Heart left ventricle (tissue), 16 donors: ENCODE measurements around the gene KCND3. TPM values are rescaled to one million over a fixed set of nuclear protein-coding genes. Genes with fewer than 3 reads are reported as not detected.
A peak's percentile ranks its signal among the peaks of the same experiment; 100 is the strongest.

Experiments used
- ATAC-seq, 4 donors: fragments of 200-7000 bp; cut with Tn5 transposase; one replicate each; pipeline ENCODE4 v1.9.1; 2020 to 2022; ENCODE audit warnings: moderate library complexity in 4 of 4, mild to moderate bottlenecking in 3 of 4, moderate number of reproducible peaks in 1 of 4
- DNase-seq, 5 donors: peaks; one replicate each; pipeline ENCODE4 v3.0.0-alpha.2; 2020
- H3K27ac ChIP-seq, 12 donors: fragments of 200-600 bp; sonication (generic) in 4 of 12; one replicate each; pipeline versions ENCODE4 v1.5.0 to v1.8.0; 2016 to 2022; ENCODE audit warnings: mild to moderate bottlenecking in 2 of 12
- H3K27me3 ChIP-seq, 9 donors: fragments of 200-600 bp; sonication (generic) in 2 of 9; one replicate each; pipeline versions ENCODE4 v1.5.1 to v1.8.0; 2016 to 2022; ENCODE audit warnings: mild to moderate bottlenecking in 3 of 9
- H3K36me3 ChIP-seq, 9 donors: fragments of 200-600 bp; sonication (generic) in 2 of 9; one replicate each; pipeline versions ENCODE4 v1.5.0 to v1.8.0; 2018 to 2022; ENCODE audit warnings: mild to moderate bottlenecking in 2 of 9
- H3K4me1 ChIP-seq, 12 donors: fragments of 200-600 bp; sonication (generic) in 4 of 12; one replicate each; pipeline versions ENCODE4 v1.5.0 to v1.8.0; 2016 to 2022; ENCODE audit warnings: mild to moderate bottlenecking in 3 of 12
- H3K4me3 ChIP-seq, 12 donors: fragments of 200-600 bp; sonication (generic) in 4 of 12; one replicate each; pipeline versions ENCODE4 v1.5.0 to v1.8.0; 2017 to 2022; ENCODE audit warnings: mild to moderate bottlenecking in 9 of 12, moderate library complexity in 4 of 12
- H3K9me3 ChIP-seq, 12 donors: fragments of 200-600 bp; sonication (generic) in 4 of 12; one replicate each; pipeline versions ENCODE4 v1.5.0 to v1.8.0; 2016 to 2022; ENCODE audit warnings: mild to moderate bottlenecking in 1 of 12
- POLR2A ChIP-seq, 2 donors: fragments of 450-650 bp; IDR thresholded peaks; one replicate each; pipeline ENCODE4 v1.6.1; 2017; ENCODE audit warnings: antibody characterized with exemption in 2 of 2, mild to moderate bottlenecking in 2 of 2, moderate library complexity in 2 of 2
- WGBS, 4 donors: extraction: QIAGEN DNeasy Blood & Tissue Kit in 2 of 4; methylation state at CpG; one replicate each; pipeline versions ENCODE4 v1.1.5 to v1.1.7; 2013 to 2018; 5-methylcytosine and 5-hydroxymethylcytosine counted together
- intact Hi-C, 10 donors: fragments of 100-400 bp; cut with DNase I; formaldehyde crosslinking; loops; one replicate each; pipeline versions ENCODE4 v1.11.1 to v1.14.2; 2022
- polyA plus RNA-seq, 2 donors: library from polyadenylated mRNA; stranded (reverse); fragments of 200-250 nt; gene quantifications; one replicate each; pipeline ENCODE4 v1.2.3, GENCODE V29; 2013
- total RNA-seq, 9 donors: library from RNA; depleted of rRNA in 2 of 9; stranded (reverse); fragments of >200 nt in 2 of 9; fragmentation: NEBNext Ultra II Directional in 3 of 9; extraction: Animal tissue kit (Norgen Biotek cat#: 25700) in 3 of 9; gene quantifications; one replicate each; pipeline versions ENCODE4 v1.1.0 to v1.2.4, GENCODE V29; 2016 to 2023
- TF ChIP-seq, protein P1 (sequence below), 12 donors: fragments of 200-600 bp; sonication (generic) in 4 of 12; IDR thresholded peaks; one replicate each; pipeline versions ENCODE4 v1.5.0 to v1.8.0; 2018 to 2022; ENCODE audit warnings: antibody characterized with exemption in 12 of 12, mild to moderate bottlenecking in 5 of 12
- donor health status: ischemic (EF 13 %, LVEDD 7.1; RV severe dilation, severe dysfunction).
- donor health status: healthy with polysubstance abuse.
- donor health status: DM: no; HTN: yes; CAD: no.
- donor health status: DM: no; HTN: no; CAD: no.
- donor health status: ischemic (EF 25% LVEDD 6.9; RV normal size, moderate dysfunction).
- donor health status: ischemic (EF 25% LVEDD 5.7; RV mildly dilated, moderate dysfunction).
- donor health status: healthy.
- donor health status: DM: yes; HTN: yes; CAD: no.
- donor health status: ischemic (EF 35%, LVEDD 5.7; RV mildly dilated, moderate dysfunction).
- donor health status: nonischemic (EF 11% LVEDD 7.7; RV severe dilation, severe dysfunction).
- donor health status: DM: yes; HTN: yes; CAD: no.
- donor health status: PGD.
- donor health status: ischemic (EF 29% LVEDD 5.4; RV normal size, mild dysfunction).
- donor health status: nonischemic (EF 23%, LVEDD 6.1; RV moderate dilation, normal function).

Gene KCND3
- total and polyA plus RNA-seq, 11 donors = 7.2 to 23.0 (median 15.3) TPM

DNA sequence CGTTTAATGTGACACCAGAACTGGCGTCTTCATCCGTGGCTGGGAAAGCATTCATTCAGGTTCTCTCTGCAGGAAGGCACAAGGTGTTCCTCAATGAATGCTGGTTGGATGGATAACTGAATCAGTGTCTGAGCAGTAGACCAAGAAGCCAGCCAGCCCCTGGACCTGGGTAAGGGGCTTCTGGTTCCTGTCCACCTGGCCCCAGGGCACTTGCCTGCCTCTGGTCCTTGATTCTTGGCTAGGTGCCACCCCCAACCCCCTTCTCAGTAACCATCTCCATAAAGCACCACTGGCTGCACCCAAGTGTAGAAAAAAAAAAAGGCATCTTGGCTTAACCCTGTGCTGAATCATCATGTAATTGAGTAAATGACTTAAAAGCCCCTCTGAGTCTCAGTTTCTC, 59.1 kb downstream of the KCND3 start:
- H3K4me3 ChIP-seq = no peak overlapping the region
- no peak for TF ChIP-seq POLR2A (IDR thresholded peaks at IDR 0.05)
- TF ChIP-seq, protein P1, sequence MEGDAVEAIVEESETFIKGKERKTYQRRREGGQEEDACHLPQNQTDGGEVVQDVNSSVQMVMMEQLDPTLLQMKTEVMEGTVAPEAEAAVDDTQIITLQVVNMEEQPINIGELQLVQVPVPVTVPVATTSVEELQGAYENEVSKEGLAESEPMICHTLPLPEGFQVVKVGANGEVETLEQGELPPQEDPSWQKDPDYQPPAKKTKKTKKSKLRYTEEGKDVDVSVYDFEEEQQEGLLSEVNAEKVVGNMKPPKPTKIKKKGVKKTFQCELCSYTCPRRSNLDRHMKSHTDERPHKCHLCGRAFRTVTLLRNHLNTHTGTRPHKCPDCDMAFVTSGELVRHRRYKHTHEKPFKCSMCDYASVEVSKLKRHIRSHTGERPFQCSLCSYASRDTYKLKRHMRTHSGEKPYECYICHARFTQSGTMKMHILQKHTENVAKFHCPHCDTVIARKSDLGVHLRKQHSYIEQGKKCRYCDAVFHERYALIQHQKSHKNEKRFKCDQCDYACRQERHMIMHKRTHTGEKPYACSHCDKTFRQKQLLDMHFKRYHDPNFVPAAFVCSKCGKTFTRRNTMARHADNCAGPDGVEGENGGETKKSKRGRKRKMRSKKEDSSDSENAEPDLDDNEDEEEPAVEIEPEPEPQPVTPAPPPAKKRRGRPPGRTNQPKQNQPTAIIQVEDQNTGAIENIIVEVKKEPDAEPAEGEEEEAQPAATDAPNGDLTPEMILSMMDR (IDR thresholded peaks at IDR 0.05) = no peak
- WGBS, 4 donors = 75 to 88% (median 81%) methylated on average over 3 of the region's 3 CpGs
- ATAC-seq (no peak), DNase-seq (no peak)
- no peaks in the 10 kb centered on the region for H3K9me3 ChIP-seq
- H3K36me3 ChIP-seq = no peaks in the 10 kb centered on the region
- H3K27ac ChIP-seq = no peak overlapping the region
- peaks cover 0 to 31% (median 2%) of the 10 kb centered on the region in 12 donors for H3K4me1 ChIP-seq
- H3K27me3 ChIP-seq = no peaks in the 10 kb centered on the region
- intact Hi-C loops = no loop called here

DNA sequence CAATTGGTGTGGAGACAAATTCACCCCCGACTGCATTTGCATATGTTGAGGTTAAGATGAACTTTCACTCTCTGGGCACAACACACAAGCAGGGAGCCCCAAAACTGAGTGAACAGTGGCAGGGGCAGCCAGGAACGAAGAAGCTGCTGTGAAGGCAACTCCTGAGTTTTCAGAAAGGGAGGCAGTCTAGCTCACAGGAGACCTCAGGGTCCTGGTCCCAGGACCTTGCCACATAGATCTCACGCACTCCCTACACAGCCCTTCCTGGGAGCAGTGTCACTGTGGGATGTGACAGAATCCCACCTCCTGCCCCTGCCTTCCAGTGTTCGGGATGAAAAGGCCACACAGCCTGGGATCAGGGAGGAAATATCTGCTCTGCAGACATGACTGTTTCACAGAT, 60.9 kb downstream of the KCND3 start:
- ATAC-seq (no peak), DNase-seq (no peak)
- H3K27ac ChIP-seq = no peak overlapping the region
- H3K4me3 ChIP-seq = no peak overlapping the region
- H3K27me3 ChIP-seq = no peaks in the 10 kb centered on the region
- intact Hi-C loops = no loop called here
- H3K4me1 ChIP-seq = peaks cover 0 to 32% (median 1%) of the 10 kb centered on the region in 12 donors
- TF ChIP-seq POLR2A (IDR thresholded peaks at IDR 0.05) = no peak
- TF ChIP-seq, protein P1 (IDR thresholded peaks at IDR 0.05) = no peak
- 71 to 86% (median 76%) methylated on average over 2 to 4 of the region's 4 CpGs for WGBS, 4 donors
- no peaks in the 10 kb centered on the region for H3K9me3 ChIP-seq
- no peaks in the 10 kb centered on the region for H3K36me3 ChIP-seq

DNA sequence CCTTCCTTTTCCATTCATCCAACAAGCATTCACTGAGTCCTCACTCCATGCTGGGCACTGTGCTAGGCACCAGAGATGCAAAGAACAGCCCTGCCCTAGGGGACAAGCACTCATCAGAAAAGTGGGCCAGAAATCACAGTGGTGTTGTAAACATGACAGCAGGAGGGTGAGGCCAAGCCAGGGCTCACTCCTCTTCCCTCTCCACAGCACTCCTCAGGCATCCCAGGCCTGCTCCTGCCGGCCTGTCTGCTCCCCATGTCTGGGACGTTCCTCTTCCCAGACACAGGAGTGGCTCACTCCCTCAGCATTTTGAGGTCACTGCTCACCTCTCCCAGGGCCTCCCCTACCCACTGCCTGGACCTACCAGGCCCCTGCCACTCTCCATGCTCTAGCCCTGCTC, 61.8 kb downstream of the KCND3 start:
- H3K36me3 ChIP-seq = no peaks in the 10 kb centered on the region
- H3K27me3 ChIP-seq = no peaks in the 10 kb centered on the region
- WGBS, 4 donors = 40 to 59% (median 51%) methylated on average over 2 of the region's 2 CpGs
- no peak overlapping the region for H3K4me3 ChIP-seq
- H3K9me3 ChIP-seq = no peaks in the 10 kb centered on the region
- no peak for ATAC-seq
- no peak for TF ChIP-seq POLR2A (IDR thresholded peaks at IDR 0.05)
- TF ChIP-seq, protein P1 (IDR thresholded peaks at IDR 0.05) = no peak
- peaks cover 0 to 29% (median 0%) of the 10 kb centered on the region in 12 donors for H3K4me1 ChIP-seq
- intact Hi-C loops = no loop called here
- DNase-seq = no peak
- no peak overlapping the region for H3K27ac ChIP-seq

DNA sequence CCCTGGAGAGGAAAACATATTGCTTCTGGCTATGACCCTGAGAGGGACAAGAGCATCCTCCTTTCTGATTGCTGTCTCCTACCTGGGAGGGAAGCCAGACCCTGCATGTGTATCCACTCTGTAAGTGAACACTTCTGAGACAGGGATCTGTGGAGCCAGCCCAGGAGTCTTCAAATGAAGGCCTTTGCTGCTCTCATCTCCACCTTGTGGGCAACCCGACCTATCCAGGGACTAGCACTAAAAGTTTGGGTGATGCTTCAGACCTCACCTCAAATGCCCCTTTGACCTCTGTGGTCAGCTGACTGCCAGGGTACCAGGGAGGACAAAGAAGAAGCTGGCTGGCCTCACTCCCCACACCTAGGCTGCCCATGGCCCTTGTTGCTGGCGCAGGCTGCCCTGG, 64.7 kb downstream of the KCND3 start:
- Histone ChIP-seq H3K27me3 (no peaks in the 10 kb centered on the region), H3K36me3 (no peaks in the 10 kb centered on the region), H3K27ac (peak overlapping the region in 1 of 12 donors; percentile 45), H3K4me3 (no peak overlapping the region), H3K4me1 (peaks cover 0 to 48% (median 12%) of the 10 kb centered on the region in 12 donors), H3K9me3 (no peaks in the 10 kb centered on the region)
- TF ChIP-seq POLR2A (IDR thresholded peaks at IDR 0.05) = no peak
- no peak for DNase-seq
- 77 to 94% (median 81%) methylated on average over 2 of the region's 2 CpGs for WGBS, 4 donors
- intact Hi-C loops = loop anchor here in 1 of 10 donors (5.0 kb wide), 1 partner anchor 122 kb away; no protein-coding TSS in a partner anchor
- ATAC-seq = no peak

DNA sequence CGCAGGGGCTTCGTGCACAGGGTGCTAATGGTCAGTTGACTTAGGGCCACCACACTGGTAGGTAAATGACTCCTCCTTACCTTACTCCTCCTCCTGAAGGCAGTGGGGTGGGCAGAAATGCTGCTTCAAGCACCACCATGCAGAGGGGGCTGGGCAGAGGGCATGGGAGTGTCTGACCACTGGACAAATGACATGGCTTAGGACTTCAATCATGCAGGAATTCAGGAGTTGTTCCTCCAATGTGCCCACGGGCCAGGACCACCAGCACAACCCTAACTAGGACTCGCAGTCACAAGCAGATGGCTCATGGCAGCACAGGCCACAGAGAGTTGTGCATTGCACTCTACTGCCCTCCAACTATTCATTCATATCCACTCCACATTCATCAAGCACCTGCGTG, 65.7 kb downstream of the KCND3 start:
- DNase-seq = no peak
- WGBS, 4 donors = 79 to 90% (median 87%) methylated on average over 4 to 5 of the region's 5 CpGs
- no peak for ATAC-seq
- H3K27ac ChIP-seq = no peak overlapping the region
- peaks cover 0 to 49% (median 15%) of the 10 kb centered on the region in 12 donors for H3K4me1 ChIP-seq
- intact Hi-C loops = loop anchor here in 1 of 10 donors (5.0 kb wide), 1 partner anchor 121 kb away; no protein-coding TSS in a partner anchor
- TF ChIP-seq, protein P1 (IDR thresholded peaks at IDR 0.05) = no peak
- no peak for TF ChIP-seq POLR2A (IDR thresholded peaks at IDR 0.05)
- no peaks in the 10 kb centered on the region for H3K27me3 ChIP-seq
- H3K36me3 ChIP-seq = no peaks in the 10 kb centered on the region
- no peak overlapping the region for H3K4me3 ChIP-seq
- H3K9me3 ChIP-seq = no peaks in the 10 kb centered on the region
